GM13977 (cell line): ENCODE measurements around the gene ATP5PO.

Experiments used
- DNase-seq: peaks from one replicate; pipeline ENCODE4 v3.0.0; 2012; ENCODE audit warnings: low spot score
- in situ Hi-C: fragments of 300-500 bp; cut with MboI; formaldehyde crosslinking; loops from one replicate; pipeline ENCODE4 v1.12.0; 2022; ENCODE audit warnings: low sequenced_read_pairs, low pct_unique_long_range_greater_than_20kb, mixed read lengths, inconsistent platforms; ENCODE audit not compliant: unreplicated experiment
- TF ChIP-seq, protein P1 (sequence below): IDR thresholded peaks from 2 replicates; pipeline ENCODE4 v1.5.1; 2012; ENCODE audit warnings: mild to moderate bottlenecking, control low read depth; ENCODE audit not compliant: insufficient read depth; ENCODE audit errors: extremely low read depth, missing control alignments

Gene ATP5PO

DNA sequence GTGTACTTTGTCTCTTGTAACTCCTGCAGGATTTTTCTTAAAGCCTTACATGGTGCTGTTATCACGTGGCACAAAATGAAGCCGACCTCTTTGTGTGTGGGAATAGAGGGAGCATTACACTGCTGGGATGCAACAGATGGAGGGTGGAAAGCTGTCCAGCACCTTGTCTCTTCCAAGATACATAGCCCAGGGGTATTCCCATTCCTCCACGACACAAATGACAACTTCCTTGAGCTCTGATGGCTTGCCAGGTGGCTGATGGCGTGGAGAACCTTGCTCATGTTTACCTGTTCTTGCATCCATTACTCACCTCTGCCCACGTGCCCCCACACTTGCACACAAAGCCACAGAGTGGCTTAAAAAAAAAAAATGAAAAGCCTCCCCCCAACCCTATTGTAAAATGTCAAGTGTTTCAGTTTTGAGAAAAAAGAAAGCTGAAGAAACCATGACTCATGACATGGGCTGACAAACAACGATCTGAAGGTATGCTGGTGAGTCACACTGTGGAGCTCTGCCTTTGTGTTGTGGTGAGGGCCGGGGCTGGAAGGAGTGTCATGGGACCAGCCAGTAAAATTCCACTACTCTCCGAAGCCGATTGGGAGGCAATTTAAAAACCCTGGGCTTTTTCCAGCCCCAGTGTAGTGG lies 32.0 kb upstream of the ATP5PO start:
- in situ Hi-C loops: no loop called here

DNA sequence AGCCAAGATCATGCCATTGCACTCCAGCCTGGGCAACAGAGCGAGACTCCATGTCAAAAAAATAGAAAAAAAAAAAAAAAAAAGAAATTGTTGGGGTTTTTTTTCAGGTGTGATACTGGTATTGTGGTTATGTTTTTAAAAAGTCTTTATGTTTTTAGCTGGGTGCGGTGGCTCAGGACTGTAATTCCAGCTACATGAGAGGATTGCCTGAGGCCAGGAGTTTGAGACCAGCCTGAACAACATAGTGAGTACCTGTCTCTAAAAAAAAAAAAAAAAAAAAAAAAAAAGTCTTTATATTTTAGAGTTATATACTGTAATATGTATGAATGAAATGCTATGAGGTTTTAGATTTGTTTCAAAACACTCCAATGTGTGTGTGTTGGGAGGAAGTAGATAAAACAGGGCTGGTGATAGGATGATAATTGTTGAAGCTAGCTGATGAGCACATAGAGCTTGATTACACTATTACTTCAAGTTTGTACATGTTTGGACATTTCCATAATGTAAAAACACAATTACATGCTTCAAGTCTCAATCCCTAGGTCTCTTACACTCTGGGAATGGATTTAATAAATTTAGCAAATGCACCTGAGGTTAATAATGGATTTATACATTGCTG lies 30.2 kb upstream of the ATP5PO start:
- TF ChIP-seq, protein P1, sequence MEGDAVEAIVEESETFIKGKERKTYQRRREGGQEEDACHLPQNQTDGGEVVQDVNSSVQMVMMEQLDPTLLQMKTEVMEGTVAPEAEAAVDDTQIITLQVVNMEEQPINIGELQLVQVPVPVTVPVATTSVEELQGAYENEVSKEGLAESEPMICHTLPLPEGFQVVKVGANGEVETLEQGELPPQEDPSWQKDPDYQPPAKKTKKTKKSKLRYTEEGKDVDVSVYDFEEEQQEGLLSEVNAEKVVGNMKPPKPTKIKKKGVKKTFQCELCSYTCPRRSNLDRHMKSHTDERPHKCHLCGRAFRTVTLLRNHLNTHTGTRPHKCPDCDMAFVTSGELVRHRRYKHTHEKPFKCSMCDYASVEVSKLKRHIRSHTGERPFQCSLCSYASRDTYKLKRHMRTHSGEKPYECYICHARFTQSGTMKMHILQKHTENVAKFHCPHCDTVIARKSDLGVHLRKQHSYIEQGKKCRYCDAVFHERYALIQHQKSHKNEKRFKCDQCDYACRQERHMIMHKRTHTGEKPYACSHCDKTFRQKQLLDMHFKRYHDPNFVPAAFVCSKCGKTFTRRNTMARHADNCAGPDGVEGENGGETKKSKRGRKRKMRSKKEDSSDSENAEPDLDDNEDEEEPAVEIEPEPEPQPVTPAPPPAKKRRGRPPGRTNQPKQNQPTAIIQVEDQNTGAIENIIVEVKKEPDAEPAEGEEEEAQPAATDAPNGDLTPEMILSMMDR: no peak
- in situ Hi-C loops: no loop called here
- no peak for DNase-seq

More for the DNA sequence above, 32.0 kb upstream of the ATP5PO start:
- DNase-seq: peak; percentile 71
- TF ChIP-seq, protein P1: no peak

DNA sequence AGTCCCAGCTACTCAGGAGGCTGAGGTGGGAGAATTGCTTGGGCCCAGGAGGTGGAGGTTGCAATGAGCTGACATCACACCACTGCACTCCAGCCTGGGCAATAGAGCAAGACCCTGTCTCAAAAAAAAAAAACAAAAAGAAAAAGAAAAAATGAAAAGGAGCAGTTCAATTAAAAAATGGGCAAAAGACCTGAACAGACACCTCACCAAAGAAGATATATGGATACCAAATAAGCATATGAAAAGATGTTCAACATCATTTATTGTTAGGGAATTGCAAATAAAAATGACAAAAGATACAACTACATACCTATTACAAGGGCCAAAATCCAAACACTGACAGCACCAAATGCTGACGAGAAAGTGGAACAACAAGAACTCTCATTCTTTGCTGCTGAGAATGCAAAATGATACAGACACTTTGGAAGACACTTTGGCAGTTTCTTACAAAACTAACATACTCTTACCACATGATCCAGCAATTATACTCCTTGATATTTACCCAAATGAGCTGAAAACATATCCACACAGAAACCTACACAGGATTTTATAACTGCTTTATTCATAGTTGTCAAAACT lies 28.7 kb upstream of the ATP5PO start:
- no peak for DNase-seq
- in situ Hi-C loops: no loop called here
- TF ChIP-seq, protein P1: no peak

DNA sequence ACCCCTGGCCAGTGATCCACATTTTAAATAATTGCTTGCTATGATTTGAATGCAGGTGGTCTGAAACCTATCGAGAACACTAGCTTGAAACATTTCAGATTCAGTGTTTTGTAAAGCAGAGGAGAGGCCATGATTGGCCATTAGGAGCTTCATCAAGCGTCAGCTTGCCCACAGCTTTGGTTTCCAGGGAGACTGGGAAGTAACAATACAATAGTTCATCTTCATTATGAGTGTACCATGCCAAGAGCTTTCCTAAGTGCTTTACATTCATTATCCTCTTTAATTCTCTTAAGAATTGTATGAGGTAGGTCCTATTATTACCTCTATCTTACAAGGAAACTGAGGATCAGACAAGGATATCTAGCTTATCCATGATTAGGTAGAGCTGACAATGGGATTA lies 27.7 kb upstream of the ATP5PO start:
- TF ChIP-seq, protein P1: no peak
- in situ Hi-C loops: no loop called here

DNA sequence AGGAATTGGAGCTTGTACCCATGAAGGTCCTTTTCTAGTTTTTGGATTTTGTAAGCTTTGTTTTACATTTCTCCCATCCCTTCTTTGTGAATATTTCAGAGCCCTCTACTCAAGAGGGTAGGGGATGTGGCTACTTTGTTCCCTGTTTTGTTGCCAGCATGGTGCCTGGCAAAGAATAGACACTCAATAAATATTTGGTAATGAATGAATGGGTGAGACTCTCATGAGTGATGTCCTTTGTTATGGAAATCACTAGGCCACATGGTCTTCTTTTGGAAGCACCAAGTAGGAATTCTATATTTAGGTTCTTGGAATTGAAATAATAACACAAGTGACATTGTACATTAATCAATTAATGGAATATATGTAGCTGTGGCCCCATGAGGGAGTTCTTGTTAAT lies 26.8 kb upstream of the ATP5PO start:
- TF ChIP-seq, protein P1: no peak
- in situ Hi-C loops: no loop called here
- no peak for DNase-seq

More for the DNA sequence above, 27.7 kb upstream of the ATP5PO start:
- no peak for DNase-seq

DNA sequence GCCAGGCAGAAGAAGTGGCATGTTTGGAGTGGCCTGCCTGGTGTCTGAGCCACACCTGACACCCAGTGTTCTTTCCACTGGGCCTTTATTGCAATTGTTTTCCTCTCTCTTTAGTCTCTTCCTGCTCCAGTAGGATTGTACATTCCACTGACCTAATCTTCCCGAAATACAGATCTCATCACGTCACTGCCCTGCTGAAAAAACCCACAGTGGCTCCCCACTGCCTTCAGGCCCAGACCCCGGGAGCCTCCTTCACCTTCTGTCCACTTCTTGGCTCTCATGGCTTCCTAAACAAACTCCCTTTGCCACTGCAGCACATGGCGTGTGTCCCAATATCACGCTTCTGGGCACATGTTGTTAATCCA lies 25.3 kb upstream of the ATP5PO start:
- no peak for DNase-seq
- in situ Hi-C loops: no loop called here
- TF ChIP-seq, protein P1: no peak
